GM21367 (cell line): ENCODE measurements around the gene USH1G.

Source experiments
- ATAC-seq: cut with Tn5 transposase; IDR thresholded peaks from one replicate; pipeline ENCODE4 v1.9.1; 2021; ENCODE audit not compliant: unreplicated experiment

USH1G gene

GRCh38 chr17:74954665-74955421, 31.8 kb upstream of the USH1G start:
- no peak for ATAC-seq

- ATAC-seq = no peak
Measured at GRCh38 chr17:74954115-74954514, 31.1 kb upstream of the USH1G start.

- ATAC-seq = no peak
Measured at GRCh38 chr17:74953134-74953687, 30.2 kb upstream of the USH1G start.

- no peak for ATAC-seq
Measured at GRCh38 chr17:74952431-74953133, 29.5 kb upstream of the USH1G start.

GRCh38 chr17:74951680-74952421, 28.8 kb upstream of the USH1G start:
- ATAC-seq = no peak

- no peak for ATAC-seq
Measured at GRCh38 chr17:74951065-74951464, 28.0 kb upstream of the USH1G start.

GRCh38 chr17:74950207-74950606, 27.2 kb upstream of the USH1G start:
- ATAC-seq = no peak

- ATAC-seq = no peak
Measured at GRCh38 chr17:74949455-74950115, 26.5 kb upstream of the USH1G start.

- no peak for ATAC-seq
Measured at GRCh38 chr17:74947041-74947754, 24.1 kb upstream of the USH1G start.

GRCh38 chr17:74946641-74947040, 23.6 kb upstream of the USH1G start:
- ATAC-seq = no peak

- no peak for ATAC-seq
Measured at GRCh38 chr17:74945543-74945942, 22.5 kb upstream of the USH1G start.

GRCh38 chr17:74943808-74944522, 20.9 kb upstream of the USH1G start:
- no peak for ATAC-seq

- no peak for ATAC-seq
Measured at GRCh38 chr17:74941128-74941725, 18.2 kb upstream of the USH1G start.

- ATAC-seq = no peak
Measured at GRCh38 chr17:74939534-74939933, 16.5 kb upstream of the USH1G start.

- ATAC-seq = no peak
Measured at GRCh38 chr17:74938194-74938950, 15.3 kb upstream of the USH1G start.

- ATAC-seq = no peak
Measured at GRCh38 chr17:74937064-74938051, 14.3 kb upstream of the USH1G start.

- no peak for ATAC-seq
Measured at GRCh38 chr17:74936470-74936799, 13.4 kb upstream of the USH1G start.
